Mesothelial cell of epicardium (in vitro differentiated cells): ENCODE measurements around the gene EDA. TPM values are rescaled to one million over a fixed set of nuclear protein-coding genes. Genes with fewer than 3 reads are reported as not detected.

Experiments
- DNase-seq, 2 experiments: peaks; one replicate each; pipeline ENCODE4 v3.0.0; 2021; ENCODE audit warnings: low spot score in 2 of 2; ENCODE audit not compliant: unreplicated experiment in 2 of 2
- H3K27ac Mint-ChIP-seq: 2 replicates; pipeline ENCODE4 v1.8.0; 2021; ENCODE audit warnings: mixed read lengths
- H3K27me3 Mint-ChIP-seq: 2 replicates; pipeline ENCODE4 v1.8.0; 2021; ENCODE audit warnings: low read depth, mixed read lengths
- H3K36me3 Mint-ChIP-seq: 2 replicates; pipeline ENCODE4 v1.8.0; 2021; ENCODE audit warnings: mixed read lengths
- H3K4me1 Mint-ChIP-seq: 2 replicates; pipeline ENCODE4 v1.8.0; 2021; ENCODE audit warnings: mixed read lengths
- H3K4me3 Mint-ChIP-seq: 2 replicates; pipeline ENCODE4 v1.8.0; 2021; ENCODE audit warnings: mild to moderate bottlenecking, moderate library complexity, mixed read lengths
- H3K9me3 Mint-ChIP-seq: 2 replicates; pipeline ENCODE4 v1.8.0; 2021; ENCODE audit warnings: mixed read lengths
- CTCF ChIP-seq: fragments of 200-600 bp; sonication (generic); IDR thresholded peaks from one replicate; pipeline ENCODE4 v1.5.0; 2021; ENCODE audit warnings: antibody characterized with exemption; ENCODE audit not compliant: unreplicated experiment
- total RNA-seq: library from RNA; stranded (reverse); gene quantifications from 3 replicates; pipeline ENCODE4 v1.2.1, GENCODE V29; 2021

The EDA gene
- total RNA-seq, 1 donor from 2014 or later: 9.2 TPM

GRCh38 chrX:70030301-70030767, 414.4 kb downstream of the EDA start:
- H3K9me3 Mint-ChIP-seq: peaks cover 29% of the 10 kb centered on the region
- DNase-seq: no peak
- peak; percentile 63 for TF ChIP-seq CTCF

DNA sequence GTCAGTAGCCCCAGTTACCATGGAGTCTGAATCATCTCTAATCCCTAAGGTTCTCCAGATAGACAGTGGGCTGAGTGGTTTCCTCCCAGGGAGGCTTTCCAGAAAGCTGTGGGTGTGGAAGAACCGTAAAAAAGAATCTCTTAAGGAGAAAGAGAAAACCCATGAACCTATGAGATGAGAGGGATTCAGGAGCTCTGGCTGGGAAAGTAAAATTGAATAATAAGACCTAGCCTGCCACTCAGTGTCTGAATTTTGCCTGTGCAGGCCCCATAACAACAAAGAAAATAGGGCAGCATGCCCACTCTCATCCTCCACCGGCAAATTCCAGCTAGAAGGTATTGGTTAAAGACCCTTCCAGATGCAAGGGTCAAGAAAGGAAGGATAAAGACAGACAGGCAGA, 416.9 kb downstream of the EDA start:
- no peaks in the 10 kb centered on the region for H3K4me1 Mint-ChIP-seq
- H3K27ac Mint-ChIP-seq: no peak overlapping the region
- no peak overlapping the region for H3K4me3 Mint-ChIP-seq
- no peak for TF ChIP-seq CTCF
- no peak for DNase-seq
- no peaks in the 10 kb centered on the region for H3K27me3 Mint-ChIP-seq
- H3K9me3 Mint-ChIP-seq: peaks cover 16% of the 10 kb centered on the region
- no peaks in the 10 kb centered on the region for H3K36me3 Mint-ChIP-seq

More at GRCh38 chrX:70030301-70030767, 414.4 kb downstream of the EDA start:
- H3K4me1 Mint-ChIP-seq: no peaks in the 10 kb centered on the region
- H3K36me3 Mint-ChIP-seq: no peaks in the 10 kb centered on the region
- H3K27me3 Mint-ChIP-seq: no peaks in the 10 kb centered on the region
- no peak overlapping the region for H3K4me3 Mint-ChIP-seq
- H3K27ac Mint-ChIP-seq: no peak overlapping the region

GRCh38 chrX:70033348-70034051, 417.6 kb downstream of the EDA start:
- peak; percentile 38 for TF ChIP-seq CTCF
- H3K27me3 Mint-ChIP-seq: no peaks in the 10 kb centered on the region
- H3K9me3 Mint-ChIP-seq: peaks cover 16% of the 10 kb centered on the region
- no peak overlapping the region for H3K27ac Mint-ChIP-seq
- no peaks in the 10 kb centered on the region for H3K4me1 Mint-ChIP-seq
- no peak for DNase-seq
- no peak overlapping the region for H3K4me3 Mint-ChIP-seq
- H3K36me3 Mint-ChIP-seq: no peaks in the 10 kb centered on the region

DNA sequence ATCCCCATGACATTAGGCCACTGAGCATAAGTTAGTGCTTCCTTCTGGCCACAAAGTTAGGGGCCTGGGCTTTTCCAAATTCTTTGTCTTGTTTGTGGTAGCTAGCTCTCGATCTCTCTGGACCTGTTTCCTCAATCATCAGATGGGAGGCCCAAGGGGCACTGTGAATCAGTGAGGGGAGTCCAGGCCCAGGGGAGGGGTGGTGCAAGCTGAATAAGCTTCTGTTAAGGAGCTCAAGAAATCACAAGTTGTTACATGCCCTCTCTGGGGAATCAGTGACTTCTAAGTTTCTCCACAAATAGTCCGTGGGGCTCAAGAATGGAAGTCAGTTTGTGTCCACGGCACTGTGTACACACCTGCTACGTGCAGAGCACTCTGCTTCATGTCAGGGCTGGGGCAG, 418.7 kb downstream of the EDA start:
- H3K9me3 Mint-ChIP-seq: peaks cover 16% of the 10 kb centered on the region
- TF ChIP-seq CTCF: no peak
- no peak for DNase-seq
- no peaks in the 10 kb centered on the region for H3K27me3 Mint-ChIP-seq
- H3K4me3 Mint-ChIP-seq: no peak overlapping the region
- H3K4me1 Mint-ChIP-seq: no peaks in the 10 kb centered on the region
- H3K27ac Mint-ChIP-seq: no peak overlapping the region
- no peaks in the 10 kb centered on the region for H3K36me3 Mint-ChIP-seq

DNA sequence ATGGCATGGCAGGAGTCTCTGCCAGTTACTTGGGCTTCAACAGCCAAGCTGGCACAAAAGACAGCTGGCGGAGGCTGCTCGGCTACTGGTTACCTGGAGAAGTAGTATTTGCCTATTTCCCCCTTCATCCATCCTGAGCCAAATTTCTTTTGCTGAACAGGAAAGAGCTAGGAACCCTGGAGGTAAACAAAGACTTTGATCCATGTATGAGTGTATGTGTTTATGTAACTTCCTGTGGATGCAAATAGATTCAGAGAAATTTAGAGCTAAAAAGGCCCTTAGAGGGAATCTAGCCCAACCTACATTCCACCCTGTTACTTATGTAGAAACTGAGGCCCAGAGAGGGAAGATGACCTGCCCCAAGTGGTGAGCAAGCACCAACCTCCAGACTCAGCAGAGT, 422.6 kb downstream of the EDA start:
- no peak for DNase-seq
- H3K4me1 Mint-ChIP-seq: no peaks in the 10 kb centered on the region
- H3K27ac Mint-ChIP-seq: no peak overlapping the region
- H3K9me3 Mint-ChIP-seq: peaks cover 12% of the 10 kb centered on the region
- no peaks in the 10 kb centered on the region for H3K27me3 Mint-ChIP-seq
- no peak for TF ChIP-seq CTCF
- H3K36me3 Mint-ChIP-seq: no peaks in the 10 kb centered on the region
- no peak overlapping the region for H3K4me3 Mint-ChIP-seq
